DMS 273 treated with DMSO at 0.1 percent for 48 hours (cell line): ENCODE data around the gene AK1.

Experiments used
- DNase-seq: peaks from one replicate; lab custom pipeline; 2025; lab: John Stamatoyannopoulos, UW

Gene AK1

DNA sequence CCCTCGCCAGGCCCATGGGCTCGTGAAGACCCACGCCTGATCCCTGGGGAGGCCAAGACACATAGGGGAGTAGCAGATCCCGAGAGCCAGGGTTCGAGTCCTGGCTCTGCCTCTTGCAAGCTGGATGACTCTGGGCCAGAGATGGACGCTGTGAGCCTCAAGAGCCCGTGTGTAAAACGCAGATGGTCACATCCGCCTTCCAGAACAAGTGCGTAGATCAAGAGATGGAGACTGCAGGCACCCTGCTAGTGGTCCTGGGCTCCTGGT, 31.1 kb upstream of the AK1 start:
- DNase-seq, result no peak

DNA sequence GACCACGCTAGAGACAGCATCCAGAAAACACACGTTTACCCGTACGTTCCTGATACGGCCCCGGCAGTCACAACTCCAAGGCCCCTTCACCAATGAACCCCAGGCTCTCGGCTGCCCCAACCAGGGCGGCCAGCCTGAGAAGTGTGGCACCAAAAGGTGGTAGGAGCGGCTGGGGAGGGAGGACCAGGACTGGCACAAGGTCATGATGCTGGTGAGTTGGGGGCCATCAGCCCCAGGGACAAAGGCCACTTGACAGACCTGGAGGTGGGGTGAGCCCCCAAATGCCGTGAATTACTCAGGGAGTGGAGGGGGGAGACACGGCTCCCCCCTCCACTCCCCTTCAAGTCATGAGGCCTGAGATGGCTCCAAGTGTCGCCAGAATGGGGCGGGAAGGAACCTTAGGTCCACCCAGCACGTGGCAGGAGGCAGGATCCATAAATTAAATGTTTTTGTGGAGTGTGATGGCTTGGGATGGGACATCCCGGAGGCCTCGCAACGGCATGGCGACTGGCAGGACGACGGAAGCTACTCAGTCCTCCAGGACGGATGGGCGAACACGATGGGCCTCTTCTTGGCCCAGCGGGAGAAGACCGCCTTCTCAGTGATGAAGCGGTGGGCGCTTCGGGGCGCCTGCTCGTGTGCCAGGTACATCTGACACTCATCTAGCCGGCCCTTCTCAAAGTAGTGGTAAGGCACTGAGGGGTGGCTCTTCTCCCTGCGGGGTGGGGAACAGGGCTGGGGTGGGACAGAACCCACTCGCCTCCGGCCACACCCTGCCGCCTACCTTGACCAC, 30.6 kb upstream of the AK1 start:
- DNase-seq, result no peak

DNA sequence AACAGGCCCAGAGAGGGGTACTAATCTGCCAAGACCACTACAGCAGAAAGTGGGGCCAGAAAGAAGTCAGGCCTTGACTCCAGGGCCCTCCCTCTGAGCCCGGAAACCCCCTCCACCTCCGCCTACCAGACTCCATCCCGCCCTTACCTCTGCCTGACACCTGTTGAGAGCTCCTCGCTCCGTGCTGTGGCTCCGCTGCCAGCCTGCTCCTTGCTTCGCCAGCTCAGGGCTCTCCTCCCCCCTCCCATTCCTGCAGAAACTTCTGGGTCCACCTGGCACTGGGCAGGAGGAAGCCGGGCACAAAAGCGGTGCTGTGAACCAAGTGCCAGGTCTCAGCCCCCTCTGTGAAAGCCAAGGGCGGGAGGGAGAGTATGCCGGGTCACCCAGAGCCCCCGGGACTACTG, 28.3 kb upstream of the AK1 start:
- DNase-seq, result no peak

DNA sequence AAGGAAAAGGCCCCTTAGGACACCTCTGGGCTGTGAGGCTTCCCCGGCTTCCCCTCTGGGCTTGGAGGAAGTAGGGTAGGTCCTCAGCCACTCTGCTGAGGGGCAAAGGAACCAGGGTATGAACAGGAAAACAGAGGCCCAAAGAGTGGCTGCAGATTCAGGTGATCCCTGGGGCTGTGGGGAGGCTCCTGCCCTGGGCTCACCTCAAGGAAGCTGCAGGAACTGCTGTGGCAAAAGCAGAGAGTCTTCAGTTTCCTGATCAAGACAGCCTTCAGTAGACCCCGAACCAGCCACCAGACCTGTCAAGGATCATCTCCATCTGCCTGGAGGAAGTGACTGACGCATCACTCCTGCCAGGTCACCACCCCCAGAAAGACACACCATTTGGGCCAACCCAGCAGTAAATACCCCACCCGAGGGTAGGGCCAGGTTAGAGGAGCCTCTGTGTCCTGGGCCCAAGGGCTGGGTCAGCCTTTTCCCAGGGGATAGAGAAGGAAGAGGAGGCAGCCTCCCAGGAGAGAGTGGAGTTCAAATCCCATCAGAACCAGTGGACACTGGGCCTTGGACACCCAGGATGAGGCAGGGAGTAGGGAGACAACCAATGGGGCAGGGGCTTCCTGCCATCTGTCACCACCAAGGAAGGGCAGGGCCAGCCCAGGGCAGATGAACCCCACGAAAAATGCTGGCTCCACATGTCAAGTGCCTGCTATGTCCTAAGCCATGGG, 27.7 kb upstream of the AK1 start:
- no peak for DNase-seq

DNA sequence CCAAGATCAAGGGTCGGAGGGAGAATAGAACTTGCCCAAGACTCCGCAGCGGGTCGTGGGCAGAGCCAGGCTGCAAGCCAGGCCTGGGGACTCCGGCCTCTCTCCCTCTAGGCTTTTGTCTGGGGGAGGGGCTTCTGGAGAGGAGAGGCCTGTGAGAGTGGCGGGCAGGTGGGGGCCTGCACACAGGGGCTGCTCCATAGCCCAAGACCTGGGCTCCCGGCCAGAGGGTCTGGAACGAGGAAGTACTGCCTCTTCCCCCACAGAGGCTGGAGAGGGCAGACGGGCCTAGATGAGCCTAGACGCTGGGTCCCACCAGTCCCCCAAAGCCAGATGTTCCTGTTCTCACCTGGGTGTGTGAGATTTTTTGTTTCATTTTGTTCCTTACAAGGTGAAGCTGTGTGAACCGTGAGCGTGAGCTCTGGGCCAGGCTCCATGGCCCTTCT, 27.1 kb upstream of the AK1 start:
- no peak for DNase-seq

DNA sequence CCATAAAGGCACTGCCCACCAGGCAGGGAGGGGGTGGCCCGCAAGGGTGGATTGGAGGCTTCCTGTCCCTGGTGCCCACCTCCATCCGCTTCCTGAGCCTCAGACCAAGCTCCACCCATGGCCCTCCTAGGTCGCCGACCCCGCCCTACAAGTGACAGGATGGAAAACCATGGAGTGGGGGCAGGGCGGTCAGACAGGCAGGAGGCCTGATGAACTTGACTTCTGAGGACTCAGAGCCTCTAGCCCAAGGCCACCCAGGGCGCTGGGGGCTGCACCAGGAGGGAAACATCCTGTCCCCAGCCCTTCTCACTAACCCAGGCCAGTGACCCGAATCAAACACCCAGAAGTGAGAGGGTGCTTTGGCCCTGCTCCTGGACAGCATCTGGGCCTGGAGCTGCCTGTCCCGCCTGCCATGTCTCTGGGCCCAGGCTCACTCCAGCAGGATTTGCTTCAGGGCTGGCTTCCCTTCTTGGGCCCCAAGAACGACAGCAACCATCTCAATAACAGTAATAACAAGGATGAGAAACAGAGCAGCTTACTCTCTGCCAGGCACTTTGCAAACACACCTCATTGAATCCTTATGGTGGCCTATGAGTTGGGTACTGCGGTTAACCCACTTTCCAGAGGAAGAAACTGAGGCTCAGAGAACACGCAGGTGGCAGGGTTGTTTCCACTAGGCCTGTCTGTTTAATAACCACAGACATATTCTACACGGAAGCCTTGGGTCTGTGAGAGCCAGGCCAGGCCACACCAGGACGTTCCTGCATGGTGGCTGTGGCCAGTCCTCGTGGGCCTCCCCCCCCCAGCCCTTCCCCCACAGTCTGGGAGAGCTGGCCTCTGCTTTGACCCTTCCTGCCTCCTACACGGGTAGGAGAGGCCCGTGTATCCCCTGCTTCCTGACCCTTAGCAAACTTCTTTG, 26.3 kb upstream of the AK1 start:
- DNase-seq, result no peak

DNA sequence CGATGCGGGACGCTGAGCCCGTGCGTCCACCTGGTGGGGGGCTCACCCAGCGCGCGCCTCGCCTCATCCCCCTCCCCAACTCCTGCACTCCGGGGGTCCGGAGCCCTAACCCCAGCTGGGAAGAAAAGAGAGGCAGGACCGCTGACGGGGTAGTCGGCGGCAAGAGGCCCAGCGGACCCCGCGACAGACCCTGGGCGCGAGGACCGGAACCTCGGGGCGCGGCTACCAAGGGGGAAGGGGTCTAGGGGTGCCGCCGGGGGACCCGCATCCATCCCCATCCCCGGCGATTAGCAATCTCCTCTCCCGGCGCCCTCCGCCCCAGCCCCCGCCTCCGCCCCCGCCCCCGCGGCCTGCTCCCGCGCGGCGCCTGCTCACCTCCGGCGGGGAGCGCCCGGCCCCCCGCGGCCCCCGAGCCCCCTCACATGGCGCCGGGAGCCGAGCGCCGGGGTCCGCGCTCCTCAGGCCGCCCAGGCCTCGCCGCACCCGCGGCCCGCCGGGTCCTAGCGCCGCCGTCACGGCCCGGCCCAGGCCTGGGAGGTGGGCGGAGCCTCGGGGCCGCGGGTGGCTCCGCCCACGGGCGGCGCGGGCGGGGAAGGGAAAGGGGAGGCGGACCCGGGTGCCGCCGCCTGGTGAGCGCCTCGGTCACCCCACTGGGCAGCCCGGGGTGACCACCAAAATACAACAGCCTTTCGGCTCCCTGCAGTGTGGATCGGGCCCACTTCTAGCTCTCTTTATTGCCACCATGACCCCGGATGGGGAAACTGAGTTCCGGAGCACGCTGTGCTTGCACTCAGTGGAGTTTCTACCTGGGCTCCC, 21.9 kb upstream of the AK1 start, which contains the start of gene ST6GALNAC6:
Gene ST6GALNAC6, minus strand, starts transcription at position 476 of the 816 bp plus-strand sequence. CDS start 1,622 bp downstream, outside the sequence.
- no peak for DNase-seq

DNA sequence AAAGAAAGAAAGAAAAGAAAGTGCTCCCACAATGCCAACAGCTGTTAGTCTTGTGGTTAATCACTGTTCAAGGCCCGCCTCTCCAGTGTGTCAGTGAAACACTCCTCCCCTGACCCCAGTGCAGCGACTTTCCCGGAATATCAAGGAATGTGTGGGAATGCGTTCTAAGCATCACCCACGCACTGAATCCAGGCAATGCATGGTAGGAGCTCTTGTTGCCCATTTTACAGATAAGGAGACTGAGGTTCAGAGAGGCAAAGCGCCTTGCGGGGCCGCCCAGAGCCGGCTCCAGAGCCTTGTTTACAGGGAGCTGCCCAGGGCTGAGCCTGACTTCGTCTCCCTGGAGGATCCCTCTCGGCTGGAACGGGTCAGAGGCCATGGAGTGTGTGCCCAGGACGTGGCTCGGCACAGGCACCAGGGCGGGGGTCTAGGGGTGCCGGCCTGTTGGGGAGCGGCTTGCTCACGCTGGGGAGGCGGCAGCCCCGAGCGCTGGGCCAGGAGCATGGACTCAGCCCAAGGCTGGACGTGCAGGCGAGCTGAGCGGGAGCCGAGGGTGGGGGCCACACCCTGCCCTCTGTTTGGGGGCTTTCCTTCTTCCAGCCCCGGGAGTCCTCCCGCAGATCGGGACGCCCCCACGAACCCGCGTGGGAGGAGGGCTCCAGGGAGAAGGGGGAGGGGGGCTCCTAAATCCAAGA, 21.1 kb upstream of the AK1 start:
- no peak for DNase-seq

DNA sequence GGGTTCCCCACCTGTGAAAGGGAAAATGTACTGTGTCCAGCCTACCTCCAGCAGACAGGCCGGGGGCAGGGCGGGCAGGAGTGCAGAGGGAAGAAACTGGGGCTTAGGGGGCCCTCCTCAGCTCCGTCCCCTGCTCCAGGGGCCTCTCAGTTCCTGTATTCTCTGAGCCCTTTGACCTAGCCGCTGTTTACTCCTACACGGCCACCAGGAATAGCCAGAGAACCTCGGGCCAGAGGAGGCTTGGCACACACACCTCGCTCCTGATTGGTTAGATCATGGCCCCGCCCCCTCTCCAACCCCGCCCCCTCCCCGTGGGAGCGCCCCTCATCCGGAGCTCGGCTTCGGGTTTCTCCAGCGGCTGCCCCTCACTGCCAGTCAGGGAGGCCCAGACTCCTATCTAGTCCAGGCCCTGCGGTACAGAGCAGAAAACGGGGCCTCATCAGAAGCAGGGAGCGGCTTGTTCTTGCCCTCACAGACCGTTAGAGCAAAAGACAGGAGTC, 19.8 kb upstream of the AK1 start:
- no peak for DNase-seq

DNA sequence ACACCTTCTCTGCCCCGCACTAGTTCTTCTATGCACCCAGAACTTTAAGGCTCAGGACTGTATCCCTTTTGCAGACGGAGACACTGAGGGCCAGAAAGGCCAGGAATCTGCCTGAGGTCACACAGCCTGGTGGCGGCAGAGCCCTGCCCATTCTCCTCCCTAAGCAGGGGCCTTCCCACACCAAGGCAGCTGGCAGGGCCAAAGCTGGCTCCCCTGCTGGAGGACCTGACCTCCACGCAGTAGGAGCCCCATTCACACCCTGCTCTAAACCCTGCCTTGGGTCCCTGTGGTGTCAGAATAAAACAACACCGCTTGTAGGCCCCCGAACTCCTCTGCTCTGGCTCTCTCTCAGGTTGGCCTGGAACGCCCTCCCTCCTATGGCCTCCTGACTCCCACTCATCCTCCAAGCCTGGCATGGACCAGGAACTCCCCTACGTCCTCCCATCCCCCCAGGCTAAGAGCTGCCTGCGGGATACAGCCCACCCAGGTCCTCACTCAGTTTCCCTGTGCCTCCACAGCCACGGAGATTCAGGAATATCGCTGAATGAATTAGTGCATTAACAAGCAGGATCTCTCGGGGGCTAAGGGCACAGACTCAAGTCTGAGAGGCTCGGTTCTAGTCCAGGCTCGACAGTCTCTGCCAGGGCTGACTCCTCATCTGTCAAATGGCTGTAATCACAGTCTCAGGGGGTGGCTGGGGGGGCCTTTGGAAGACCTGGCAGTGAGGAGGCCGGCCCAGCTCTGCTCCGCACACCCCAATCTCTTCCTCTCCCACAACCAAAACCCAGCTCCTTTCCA, 19.1 kb upstream of the AK1 start:
- no peak for DNase-seq

DNA sequence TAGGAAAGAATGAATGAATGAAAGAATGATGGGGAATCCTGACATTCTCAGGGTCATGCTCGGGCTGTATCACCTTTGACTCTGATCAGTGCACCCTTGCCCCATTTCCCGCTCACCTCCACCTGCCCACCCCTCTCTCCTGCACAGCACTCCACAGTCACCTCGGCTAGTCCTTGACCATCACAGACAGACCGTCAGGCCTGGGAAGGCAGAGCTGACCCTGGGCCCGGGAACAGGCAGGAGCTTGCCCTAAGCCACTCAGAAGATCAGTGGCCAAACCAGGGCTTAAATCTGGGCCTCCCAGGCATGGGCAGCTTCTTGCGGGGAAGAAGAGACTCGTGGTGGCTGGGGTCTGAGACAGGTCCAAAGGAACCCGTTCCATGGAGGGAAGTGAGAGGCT, 18.3 kb upstream of the AK1 start:
- no peak for DNase-seq

DNA sequence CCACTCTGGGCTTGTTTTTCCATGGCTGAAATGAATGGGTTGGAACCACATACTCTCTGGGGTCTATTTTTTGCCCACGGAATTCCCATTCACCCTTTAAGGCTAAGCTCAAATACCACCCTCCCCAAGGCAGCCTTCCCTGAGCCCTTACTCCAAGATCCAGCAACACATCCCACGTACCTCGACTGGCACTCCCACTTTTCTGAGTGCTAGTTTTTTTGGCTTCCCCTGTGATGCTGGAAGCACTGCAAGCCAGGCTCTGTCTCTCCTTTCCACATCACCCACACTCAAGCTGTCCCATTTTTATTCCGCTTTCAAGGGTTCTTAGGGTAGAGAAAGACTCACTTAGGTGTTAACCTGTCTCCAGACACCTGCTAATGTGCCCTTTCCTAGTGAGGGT, 15.9 kb upstream of the AK1 start:
- DNase-seq, result no peak

DNA sequence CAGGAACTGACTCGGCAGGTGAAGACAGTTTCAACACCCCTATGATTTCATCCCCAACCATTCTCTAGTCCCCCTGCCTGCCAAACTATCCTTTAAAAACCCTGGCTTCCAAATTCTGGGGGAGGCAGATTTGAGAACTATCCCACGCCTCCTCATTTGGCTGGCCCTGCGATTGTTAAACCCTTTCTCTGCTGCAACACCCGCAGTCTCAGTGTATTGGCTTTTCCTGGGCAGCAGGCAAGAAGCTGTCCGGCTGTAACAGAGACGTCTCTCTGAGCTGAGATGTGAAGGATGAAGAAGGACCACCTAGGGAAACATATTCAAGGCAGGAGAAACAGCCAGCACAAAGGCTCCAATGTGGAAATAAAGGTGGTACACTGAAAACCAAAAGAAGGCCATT, 15.4 kb upstream of the AK1 start:
- DNase-seq, result no peak

DNA sequence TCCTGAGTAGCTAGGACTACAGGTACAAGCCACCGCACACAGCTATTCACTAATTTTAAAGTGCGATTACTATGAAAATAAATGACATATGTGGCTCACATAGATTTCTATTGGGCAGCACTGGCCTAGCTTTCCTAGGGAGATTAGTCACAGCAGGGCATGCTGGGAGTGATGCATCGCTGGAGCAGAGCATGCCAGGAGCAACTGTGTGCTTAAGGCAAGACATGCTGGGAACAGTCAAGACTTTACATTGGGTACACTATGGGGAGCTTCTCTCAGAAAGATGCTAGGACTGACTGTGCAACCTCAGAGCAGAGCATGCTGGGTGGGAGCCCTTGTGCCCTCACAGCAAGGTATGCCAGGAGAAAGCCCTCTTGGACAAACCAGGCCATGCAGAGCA, 12.6 kb upstream of the AK1 start:
- no peak for DNase-seq

DNA sequence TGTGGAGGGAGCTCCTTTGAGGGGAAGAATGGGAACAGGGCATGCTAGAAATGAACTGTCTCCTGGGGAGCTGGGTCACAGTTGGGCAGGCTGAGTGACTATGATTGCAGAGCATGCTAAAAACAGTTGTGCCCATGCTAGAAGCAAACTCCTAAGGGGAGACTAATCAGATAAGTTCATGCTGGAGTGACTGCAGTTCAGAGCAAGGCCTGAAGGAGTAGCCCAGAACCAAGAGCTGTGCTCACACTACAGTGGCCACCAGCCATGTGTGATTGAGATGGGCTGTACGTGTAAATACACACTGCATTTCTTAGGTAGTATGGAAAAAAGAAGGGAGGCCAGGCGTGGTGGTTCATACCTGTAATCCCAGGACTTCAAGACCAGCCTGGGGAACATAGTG, 10.3 kb upstream of the AK1 start:
- no peak for DNase-seq

DNA sequence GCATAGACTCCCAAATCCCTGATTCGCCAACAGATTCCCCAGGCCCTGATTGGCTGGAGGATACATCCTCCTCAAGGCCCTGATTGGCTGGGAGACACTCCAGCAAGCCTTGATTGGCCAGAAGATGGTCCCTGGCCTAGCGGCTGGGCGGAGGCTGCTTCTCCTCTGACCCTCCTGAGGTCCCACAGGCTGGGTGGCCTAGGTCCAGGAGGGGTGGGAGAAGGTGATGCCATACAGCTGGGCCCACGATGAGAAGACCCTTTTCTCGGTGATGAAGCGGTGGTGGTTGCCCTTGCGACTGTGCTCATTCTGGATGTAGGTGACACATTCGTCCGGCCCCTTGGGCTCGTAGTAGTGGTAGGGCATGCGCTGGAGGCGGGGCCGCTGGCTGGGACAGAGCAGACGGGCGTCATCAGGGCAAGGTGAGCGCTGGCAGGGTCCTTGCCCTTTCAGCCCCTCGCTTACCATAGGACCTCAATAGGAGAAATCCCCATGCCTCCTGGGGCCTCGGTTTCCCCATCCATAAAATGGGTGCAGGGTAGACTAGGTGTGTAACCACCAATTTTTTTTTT, 9.0 kb upstream of the AK1 start:
- no peak for DNase-seq

DNA sequence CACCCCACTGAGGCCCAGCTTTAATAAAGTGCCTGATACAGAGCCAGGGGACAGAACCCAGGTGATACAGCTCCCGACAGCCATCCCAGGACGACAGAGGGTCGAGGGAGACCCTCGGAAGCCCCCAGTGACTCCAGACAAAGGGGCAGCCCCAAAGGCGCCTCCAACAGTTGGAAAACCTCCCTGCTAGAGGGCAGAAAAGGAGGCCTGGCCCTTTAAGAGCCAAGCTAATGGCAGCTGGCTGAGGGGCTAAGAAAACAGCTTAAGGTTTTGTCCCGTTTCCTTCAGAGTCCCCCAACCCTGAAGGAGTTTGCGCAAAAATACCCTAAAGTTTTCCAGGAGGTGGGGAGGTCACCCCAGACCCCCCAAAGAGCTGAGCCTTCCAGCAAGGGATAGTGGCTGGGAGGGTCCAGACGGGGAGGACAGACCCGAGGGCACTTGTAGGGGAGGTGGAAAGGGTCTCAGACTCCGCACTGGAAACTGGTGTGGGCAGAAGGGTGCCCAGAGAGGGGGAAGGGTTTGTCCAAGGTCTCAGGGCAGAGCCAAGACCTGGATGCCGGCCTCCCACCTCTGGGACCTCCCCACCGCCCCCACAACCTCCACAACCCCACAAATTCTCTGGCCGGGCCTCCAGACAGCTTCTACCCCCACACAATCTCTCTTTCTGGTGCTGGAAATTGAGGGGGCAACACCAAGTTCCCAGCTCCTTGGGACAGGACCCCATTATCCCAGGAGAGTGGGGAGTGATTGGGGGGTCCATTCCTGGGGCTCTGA, 8.2 kb upstream of the AK1 start:
- no peak for DNase-seq

DNA sequence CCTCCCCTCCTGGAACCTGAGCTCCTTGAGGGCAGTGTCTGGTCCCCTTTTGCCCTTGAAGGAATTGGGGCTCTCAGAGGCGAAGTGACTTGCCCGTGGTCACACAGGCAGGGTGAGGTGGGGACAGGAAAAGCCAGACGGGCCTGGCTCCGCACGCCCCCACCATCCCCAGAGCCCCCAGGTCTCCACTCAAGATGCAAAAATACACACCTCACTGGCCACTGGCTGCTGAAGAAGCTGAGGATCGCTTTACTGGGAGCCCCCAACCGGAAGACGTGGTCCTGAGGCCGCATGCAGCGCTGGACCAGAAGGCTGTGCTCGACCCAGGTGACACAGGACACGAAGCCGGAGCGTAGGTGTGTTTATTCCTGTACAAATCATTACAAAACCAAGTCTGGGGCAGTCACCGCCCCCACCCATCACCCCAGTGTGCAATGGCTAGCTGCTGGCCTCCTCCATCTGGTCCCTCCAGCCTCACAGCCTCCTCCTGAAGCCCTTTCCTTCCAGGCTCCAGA, 7.6 kb upstream of the AK1 start:
- no peak for DNase-seq

DNA sequence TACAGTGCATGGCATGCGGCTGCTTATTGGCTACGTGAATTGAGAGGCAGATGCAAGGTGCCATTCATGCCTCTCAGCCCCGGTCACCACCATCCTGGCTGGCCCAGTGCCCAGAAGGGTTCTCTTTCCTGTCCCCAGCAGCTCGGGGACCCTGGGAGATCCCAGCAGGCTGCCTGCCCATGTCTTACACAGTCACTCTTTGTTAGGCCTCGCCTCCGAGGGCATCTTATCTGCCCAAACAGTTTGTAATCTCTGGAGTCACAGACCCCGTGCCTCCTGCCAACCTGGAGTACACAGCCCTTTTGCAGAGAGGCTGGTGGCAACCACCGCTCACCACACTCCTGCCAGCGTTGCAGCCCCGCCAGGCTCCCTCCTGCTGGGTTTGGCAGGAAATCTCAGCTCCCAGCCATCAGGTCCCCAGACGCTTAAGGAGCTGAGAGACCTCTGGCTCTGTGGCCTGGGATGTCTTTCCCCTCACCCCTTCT, 7.0 kb upstream of the AK1 start:
- peak; percentile 86 for DNase-seq
